GM19372 (cell line): ENCODE results near the gene MMGT1.
"Not testable (repeated sequence)": the region's sequence is repeated elsewhere in the genome, so short reads cannot be mapped to it uniquely, and the experiment has no call there.

ENCODE experiments used
- ATAC-seq: cut with Tn5 transposase; IDR thresholded peaks from one replicate; pipeline ENCODE4 v1.9.1; 2021; ENCODE audit warnings: mild to moderate bottlenecking, low read depth, moderate library complexity; ENCODE audit not compliant: unreplicated experiment

The MMGT1 gene

DNA sequence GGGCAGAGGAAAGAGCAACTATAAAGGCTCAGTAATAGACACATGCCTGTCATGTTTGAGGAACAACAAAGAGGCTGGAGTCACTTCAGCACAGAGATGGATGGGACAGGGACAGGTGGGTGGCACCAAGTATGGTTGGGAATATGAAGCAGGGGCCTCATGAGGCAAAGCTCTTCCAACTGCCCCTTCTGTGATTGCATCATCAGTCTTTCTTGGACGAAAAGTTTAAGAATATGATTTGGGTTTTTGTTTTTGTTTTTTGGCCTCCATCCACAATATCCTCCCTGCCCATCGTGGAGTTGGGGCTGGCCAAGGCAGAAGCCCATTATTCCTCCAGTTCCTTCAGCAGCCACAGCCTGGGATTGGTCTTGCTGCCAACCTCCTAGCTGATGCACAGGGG, 45.9 kb downstream of the MMGT1 start:
- ATAC-seq = no peak

GRCh38 chrX:135923353-135923752, 50.4 kb downstream of the MMGT1 start:
- ATAC-seq = no peak

- not testable (repeated sequence) for ATAC-seq
Observed at GRCh38 chrX:135920516-135920915, 53.3 kb downstream of the MMGT1 start.

DNA sequence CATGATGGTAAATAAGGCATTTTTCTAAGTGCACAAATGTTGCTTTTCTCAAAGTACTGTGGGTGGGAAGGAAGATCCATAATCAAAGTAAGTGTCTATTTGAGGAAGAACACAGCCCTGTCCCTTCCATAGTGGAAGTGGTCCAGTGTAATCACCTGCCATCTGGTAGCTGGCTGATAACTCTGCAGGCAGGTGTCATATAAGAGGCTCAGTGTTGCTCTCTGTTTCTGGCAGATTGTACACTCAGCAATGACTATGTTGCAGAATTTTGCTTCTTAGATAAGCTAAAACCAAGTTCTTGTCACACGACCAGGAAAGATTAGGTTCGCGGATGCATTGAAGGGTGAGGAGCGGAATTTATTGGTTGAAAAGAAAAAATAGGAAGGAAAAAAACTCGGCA, 59.4 kb downstream of the MMGT1 start:
- no peak for ATAC-seq
